Caco-2 (cell line): ENCODE data around the gene DGCR2. TPM values are rescaled to one million over a fixed set of nuclear protein-coding genes. Genes with fewer than 3 reads are reported as not detected.

Experiments used
- BruUV-seq: library from RNA; stranded (reverse); fragments of 400-500 nt; replicated peaks from 2 replicates; lab custom pipeline; 2021; lab: Mats Ljungman, UMichigan
- CTCF ChIA-PET: fragments of 300-600 bp; sonication (Branson Sonifier 250); formaldehyde crosslinking; loops from one replicate; lab custom pipeline; 2022; ENCODE audit warnings: antibody characterized with exemption; lab: Charles Lee
- POLR2A ChIA-PET: fragments of 300-600 bp; sonication (Branson Sonifier 250); formaldehyde crosslinking; loops from one replicate; lab custom pipeline; 2022; ENCODE audit warnings: antibody characterized with exemption; lab: Charles Lee
- DNase-seq, 2 experiments: peaks; one replicate each; pipeline versions ENCODE4 v3.0.0 to v3.0.0-alpha.2; 2020 to 2022
- H3K27me3 ChIP-seq: replicated peaks from 2 replicates; pipeline ENCODE4 v1.6.0; 2011; ENCODE audit warnings: low read length; ENCODE audit not compliant: control insufficient read depth, insufficient read depth
- H3K36me3 ChIP-seq: 2 replicates; pipeline ENCODE4 v1.5.1; 2011; ENCODE audit warnings: low read length; ENCODE audit not compliant: control insufficient read depth, insufficient read depth
- H3K4me1 ChIP-seq: fragments of 250-450 bp; sonication (Bioruptor Pico); 2 replicates; pipeline ENCODE4 v1.5.1; 2020; ENCODE audit warnings: mild to moderate bottlenecking
- H3K4me3 ChIP-seq: 2 replicates; pipeline ENCODE4 v1.5.1; 2011; ENCODE audit warnings: low read depth, mild to moderate bottlenecking, control low read depth, low read length
- H3K9me3 ChIP-seq: fragments of 250-450 bp; sonication (Bioruptor Pico); 2 replicates; pipeline ENCODE4 v1.5.1; 2020; ENCODE audit warnings: mild to moderate bottlenecking, moderate library complexity
- H3K27ac Mint-ChIP-seq: one replicate; pipeline ENCODE4 v1.8.0; 2022; ENCODE audit warnings: mixed read lengths; ENCODE audit not compliant: unreplicated experiment
- H3K27me3 Mint-ChIP-seq: one replicate; pipeline ENCODE4 v1.8.0; 2022; ENCODE audit warnings: mixed read lengths; ENCODE audit not compliant: insufficient read depth, unreplicated experiment
- H3K36me3 Mint-ChIP-seq: one replicate; pipeline ENCODE4 v1.8.0; 2022; ENCODE audit warnings: mild to moderate bottlenecking, mixed read lengths; ENCODE audit not compliant: insufficient read depth, unreplicated experiment
- H3K4me1 Mint-ChIP-seq: one replicate; pipeline ENCODE4 v1.8.0; 2022; ENCODE audit warnings: low read depth, mixed read lengths; ENCODE audit not compliant: unreplicated experiment
- H3K4me3 Mint-ChIP-seq: one replicate; pipeline ENCODE4 v1.8.0; 2022; ENCODE audit warnings: mild to moderate bottlenecking, moderate library complexity, mixed read lengths; ENCODE audit not compliant: unreplicated experiment
- H3K9me3 Mint-ChIP-seq: one replicate; pipeline ENCODE4 v1.8.0; 2022; ENCODE audit warnings: mixed read lengths; ENCODE audit not compliant: unreplicated experiment
- intact Hi-C: fragments of 100-400 bp; cut with micrococcal nuclease; formaldehyde crosslinking; loops from one replicate; pipeline ENCODE4 v1.10.0; 2022; ENCODE audit not compliant: unreplicated experiment
- total RNA-seq: library from RNA; stranded (reverse); gene quantifications from 2 replicates; pipeline ENCODE4 v1.2.3, GENCODE V29; 2022
- TF ChIP-seq, protein P1 (sequence below), 2 experiments: fragments of 200-600 bp in 1 of 2; IDR thresholded peaks; 1 replicate in 1 of 2; 2 replicates in 1 of 2; pipeline versions ENCODE4 v1.5.1 to v1.8.0; 2011 to 2022; ENCODE audit warnings: antibody characterized with exemption in 1 of 2, control low read depth in 1 of 2, inconsistent platforms in 1 of 2, low read depth in 1 of 2, low read length in 1 of 2, mild to moderate bottlenecking in 1 of 2, moderate library complexity in 1 of 2; ENCODE audit not compliant: insufficient read depth in 1 of 2, severe bottlenecking in 1 of 2, unreplicated experiment in 1 of 2

The DGCR2 gene
- total RNA-seq, 1 experiment from 2014 or later, result 67.9 TPM

DNA sequence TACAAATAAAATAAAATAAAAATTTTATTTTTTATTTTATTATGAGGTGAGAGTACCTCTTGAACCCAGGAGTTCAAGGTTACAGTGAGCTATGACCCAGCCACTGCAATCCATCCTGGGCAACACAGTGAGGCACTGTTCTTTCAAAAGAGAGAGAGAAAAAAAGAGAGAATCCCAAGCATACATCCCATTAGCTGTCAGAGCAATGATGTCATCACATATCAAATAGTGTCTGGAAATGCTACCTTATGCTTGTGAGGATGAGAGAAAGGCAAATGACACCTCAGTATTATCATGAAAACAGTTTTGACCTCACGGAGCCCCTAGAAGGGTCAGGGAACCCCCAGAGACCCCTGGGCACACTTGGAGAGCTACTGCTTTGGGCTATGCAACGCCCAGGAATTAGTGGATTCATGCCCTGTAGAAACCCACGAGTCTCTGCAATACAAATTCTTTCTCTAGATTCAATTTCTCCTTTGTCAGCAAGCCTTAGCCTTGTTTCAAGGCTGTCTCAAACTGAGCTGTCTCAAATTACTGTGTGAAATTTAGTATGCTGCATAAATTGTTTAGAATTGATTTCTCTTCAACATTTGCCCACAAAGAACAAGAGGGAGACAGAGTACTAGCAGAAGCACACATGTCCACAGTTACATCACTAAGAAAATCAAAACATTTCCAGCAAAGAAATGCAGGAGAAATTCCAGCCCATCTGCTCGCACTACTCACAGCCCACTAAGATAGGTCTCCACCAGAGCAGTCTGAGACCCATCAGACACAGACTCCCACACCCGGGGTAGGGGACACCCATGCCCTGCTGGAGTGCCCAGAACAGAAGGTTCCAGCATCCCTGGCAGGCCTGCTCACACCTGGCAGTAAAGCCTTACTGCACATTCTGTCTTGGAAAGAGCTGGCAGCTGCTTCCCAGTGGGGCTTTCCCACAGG lies 18.1 kb downstream of the DGCR2 start:
- DNase-seq, result no peak
- Mint-ChIP-seq H3K4me1 (peaks cover 5% of the 10 kb centered on the region), H3K9me3 (no peaks in the 10 kb centered on the region), H3K27ac (no peak overlapping the region), H3K4me3 (no peak overlapping the region), H3K36me3 (peaks cover 13% of the 10 kb centered on the region), H3K27me3 (no peaks in the 10 kb centered on the region)
- TF ChIP-seq, protein P1, sequence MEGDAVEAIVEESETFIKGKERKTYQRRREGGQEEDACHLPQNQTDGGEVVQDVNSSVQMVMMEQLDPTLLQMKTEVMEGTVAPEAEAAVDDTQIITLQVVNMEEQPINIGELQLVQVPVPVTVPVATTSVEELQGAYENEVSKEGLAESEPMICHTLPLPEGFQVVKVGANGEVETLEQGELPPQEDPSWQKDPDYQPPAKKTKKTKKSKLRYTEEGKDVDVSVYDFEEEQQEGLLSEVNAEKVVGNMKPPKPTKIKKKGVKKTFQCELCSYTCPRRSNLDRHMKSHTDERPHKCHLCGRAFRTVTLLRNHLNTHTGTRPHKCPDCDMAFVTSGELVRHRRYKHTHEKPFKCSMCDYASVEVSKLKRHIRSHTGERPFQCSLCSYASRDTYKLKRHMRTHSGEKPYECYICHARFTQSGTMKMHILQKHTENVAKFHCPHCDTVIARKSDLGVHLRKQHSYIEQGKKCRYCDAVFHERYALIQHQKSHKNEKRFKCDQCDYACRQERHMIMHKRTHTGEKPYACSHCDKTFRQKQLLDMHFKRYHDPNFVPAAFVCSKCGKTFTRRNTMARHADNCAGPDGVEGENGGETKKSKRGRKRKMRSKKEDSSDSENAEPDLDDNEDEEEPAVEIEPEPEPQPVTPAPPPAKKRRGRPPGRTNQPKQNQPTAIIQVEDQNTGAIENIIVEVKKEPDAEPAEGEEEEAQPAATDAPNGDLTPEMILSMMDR (IDR thresholded peaks at IDR 0.05; ENCODE audit: insufficient read depth in 1 of 2, low read depth in 1 of 2, low read length in 1 of 2, severe bottlenecking in 1 of 2, unreplicated experiment in 1 of 2), result no peak
- Histone ChIP-seq H3K4me1 (peaks cover under 1% of the 10 kb centered on the region; the same call in 1 of the 2 replicates), H3K9me3 (no peaks in the 10 kb centered on the region), H3K36me3 (no peaks in the 10 kb centered on the region), H3K27me3 (no peaks in the 10 kb centered on the region), H3K4me3 (no peak overlapping the region)
- POLR2A ChIA-PET, result no interaction called here
- BruUV-seq, result no TSS peak
- intact Hi-C loops, result no loop called here
- CTCF ChIA-PET, result no interaction called here

DNA sequence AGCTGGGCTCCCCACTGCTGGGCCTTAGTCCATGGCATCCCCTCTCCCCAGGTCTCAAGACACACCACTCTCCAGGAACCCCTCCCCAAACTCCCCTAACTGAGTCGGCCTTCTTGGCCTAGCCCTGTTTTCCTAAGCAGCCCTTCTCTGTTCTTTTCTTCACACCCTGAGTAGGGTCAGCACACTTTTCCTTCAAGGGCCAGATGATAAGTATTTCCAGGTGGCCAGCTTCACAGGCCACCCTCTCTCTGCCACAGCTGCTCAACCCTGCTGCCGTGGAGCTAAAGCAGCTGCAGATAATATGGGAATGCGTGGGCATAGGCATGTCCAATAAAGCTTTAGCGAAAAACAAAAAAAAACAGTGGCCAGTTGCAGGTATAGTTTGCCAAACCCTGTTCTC lies 24.1 kb downstream of the DGCR2 start:
- Mint-ChIP-seq H3K27ac (no peak overlapping the region), H3K4me3 (no peak overlapping the region), H3K4me1 (no peaks in the 10 kb centered on the region), H3K36me3 (peaks cover 30% of the 10 kb centered on the region), H3K9me3 (no peaks in the 10 kb centered on the region), H3K27me3 (no peaks in the 10 kb centered on the region)
- CTCF ChIA-PET, result interaction anchor here (1.5 kb wide), 1 partner anchor 7 kb away, joined by 3 read pairs; no protein-coding TSS in a partner anchor
- no peaks in the 10 kb centered on the region for H3K9me3 ChIP-seq
- no peak overlapping the region for H3K4me3 ChIP-seq
- no peak for DNase-seq
- H3K27me3 ChIP-seq, result no peaks in the 10 kb centered on the region
- POLR2A ChIA-PET, result no interaction called here
- H3K36me3 ChIP-seq, result no peaks in the 10 kb centered on the region
- BruUV-seq, result no TSS peak
- TF ChIP-seq, protein P1 (IDR thresholded peaks at IDR 0.05; ENCODE audit: insufficient read depth in 1 of 2, low read depth in 1 of 2, low read length in 1 of 2, severe bottlenecking in 1 of 2, unreplicated experiment in 1 of 2), result no peak
- H3K4me1 ChIP-seq, result no peaks in the 10 kb centered on the region
- intact Hi-C loops, result no loop called here

DNA sequence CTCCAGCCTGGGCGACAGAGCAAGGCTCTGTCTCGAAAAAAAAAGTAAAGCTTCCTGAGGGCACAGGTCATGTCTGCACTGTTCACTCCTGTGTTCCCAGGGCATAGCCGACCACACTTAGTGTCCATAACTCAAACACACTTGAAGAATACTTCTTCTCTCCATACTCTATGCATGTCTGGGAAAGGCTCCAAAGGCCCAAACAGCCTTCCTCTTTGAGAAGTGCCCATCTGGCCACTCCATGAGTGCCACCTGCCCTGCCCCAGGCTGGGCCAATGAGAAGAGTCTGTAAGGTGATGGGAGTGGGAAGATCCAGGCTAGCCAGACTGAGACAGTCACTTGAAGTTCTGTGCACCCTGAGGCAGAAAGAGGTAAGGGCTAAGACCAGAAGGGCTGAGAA lies 24.7 kb downstream of the DGCR2 start:
- Mint-ChIP-seq H3K27me3 (no peaks in the 10 kb centered on the region), H3K4me3 (no peak overlapping the region), H3K27ac (no peak overlapping the region), H3K9me3 (no peaks in the 10 kb centered on the region), H3K36me3 (peaks cover 34% of the 10 kb centered on the region), H3K4me1 (no peaks in the 10 kb centered on the region)
- Histone ChIP-seq H3K4me3 (no peak overlapping the region), H3K27me3 (no peaks in the 10 kb centered on the region), H3K9me3 (no peaks in the 10 kb centered on the region), H3K36me3 (no peaks in the 10 kb centered on the region), H3K4me1 (no peaks in the 10 kb centered on the region)
- ChIA-PET CTCF (no interaction called here), POLR2A (no interaction called here)
- intact Hi-C loops, result no loop called here
- DNase-seq, result no peak
- TF ChIP-seq, protein P1 (IDR thresholded peaks at IDR 0.05; ENCODE audit: insufficient read depth in 1 of 2, low read depth in 1 of 2, low read length in 1 of 2, severe bottlenecking in 1 of 2, unreplicated experiment in 1 of 2), result no peak
- no TSS peak for BruUV-seq
